Heart right ventricle (tissue), 16 donors: ENCODE data around the gene TMEM61. TPM values are rescaled to one million over a fixed set of nuclear protein-coding genes. Genes with fewer than 3 reads are reported as not detected.

ENCODE experiments used
- ATAC-seq, 8 donors: fragments of 200-7000 bp; cut with Tn5 transposase; one replicate each; pipeline ENCODE4 v1.9.1; 2020; ENCODE audit warnings: mild to moderate bottlenecking in 8 of 8, moderate library complexity in 8 of 8, moderate number of reproducible peaks in 1 of 8
- DNase-seq, 2 donors: peaks; one replicate each; pipeline ENCODE4 v3.0.0-alpha.2; 2020
- H3K27ac ChIP-seq, 10 donors: fragments of 200-600 bp; sonication (generic) in 2 of 10; one replicate each; pipeline versions ENCODE4 v1.5.0 to v1.8.0; 2020 to 2022; ENCODE audit warnings: mild to moderate bottlenecking in 3 of 10
- H3K27me3 ChIP-seq, 7 donors: fragments of 200-600 bp; one replicate each; pipeline ENCODE4 v1.8.0; 2021 to 2022; ENCODE audit warnings: mild to moderate bottlenecking in 2 of 7
- H3K36me3 ChIP-seq, 9 donors: fragments of 200-600 bp; sonication (generic) in 1 of 9; one replicate each; pipeline versions ENCODE4 v1.5.0 to v1.8.0; 2020 to 2022; ENCODE audit warnings: mild to moderate bottlenecking in 2 of 9
- H3K4me1 ChIP-seq, 9 donors: fragments of 200-600 bp; sonication (generic) in 1 of 9; one replicate each; pipeline versions ENCODE4 v1.5.0 to v1.8.0; 2020 to 2022; ENCODE audit warnings: mild to moderate bottlenecking in 4 of 9
- H3K4me3 ChIP-seq, 10 donors: fragments of 200-600 bp; sonication (generic) in 2 of 10; one replicate each; pipeline versions ENCODE4 v1.5.0 to v1.8.0; 2020 to 2022; ENCODE audit warnings: mild to moderate bottlenecking in 7 of 10, moderate library complexity in 2 of 10
- H3K9me3 ChIP-seq, 11 donors: fragments of 200-600 bp in 10 of 11; sonication (generic) in 2 of 11; one replicate each; pipeline versions ENCODE4 v1.5.0 to v1.8.0; 2013 to 2022; ENCODE audit warnings: mild to moderate bottlenecking in 2 of 11, control low read depth in 1 of 11, moderate library complexity in 1 of 11
- CTCF ChIP-seq, 9 donors: fragments of 200-600 bp; sonication (generic) in 2 of 9; IDR thresholded peaks; one replicate each; pipeline versions ENCODE4 v1.5.0 to v1.8.0; 2021 to 2022; ENCODE audit warnings: antibody characterized with exemption in 9 of 9, mild to moderate bottlenecking in 5 of 9, moderate library complexity in 1 of 9
- WGBS, 2 donors: extraction: QIAGEN DNeasy Blood & Tissue Kit; methylation state at CpG; one replicate each; pipeline ENCODE4 v1.1.7; 2013; ENCODE audit warnings: inconsistent platforms in 1 of 2; 5-methylcytosine and 5-hydroxymethylcytosine counted together
- intact Hi-C, 10 donors: fragments of 100-400 bp; cut with DNase I; formaldehyde crosslinking; loops; one replicate each; pipeline versions ENCODE4 v1.11.1 to v1.14.2; 2022
- polyA plus RNA-seq, 2 donors: library from polyadenylated mRNA; stranded (reverse); fragments of 200-250 nt; gene quantifications; one replicate each; pipeline ENCODE4 v1.2.3, GENCODE V29; 2013
- total RNA-seq, 10 donors: library from RNA; stranded (reverse); fragmentation: NEBNext Ultra II Directional in 3 of 10; extraction: Animal tissue kit (Norgen Biotek cat#: 25700) in 3 of 10; gene quantifications; one replicate each; pipeline versions ENCODE4 v1.2.1 to v1.2.4, GENCODE V29; 2021 to 2023
- donor health status: Arrhythmogenic right ventricular cardiomyopathy.
- donor health status: ischemic (EF 13 %, LVEDD 7.1; RV severe dilation, severe dysfunction).
- donor health status: healthy with polysubstance abuse.
- donor health status: DM: no; HTN: yes; CAD: no.
- donor health status: DM: no; HTN: no; CAD: no.
- donor health status: ischemic (EF 25% LVEDD 6.9; RV normal size, moderate dysfunction).
- donor health status: ischemic (EF 25% LVEDD 5.7; RV mildly dilated, moderate dysfunction).
- donor health status: healthy.
- donor health status: DM: yes; HTN: yes; CAD: no.
- donor health status: Ischemic cardiomyopathy.
- donor health status: ischemic (EF 35%, LVEDD 5.7; RV mildly dilated, moderate dysfunction).
- donor health status: nonischemic (EF 11% LVEDD 7.7; RV severe dilation, severe dysfunction).
- donor health status: DM: yes; HTN: yes; CAD: no.
- donor health status: PGD.
- donor health status: ischemic (EF 29% LVEDD 5.4; RV normal size, mild dysfunction).
- donor health status: nonischemic (EF 23%, LVEDD 6.1; RV moderate dilation, normal function).

Gene TMEM61
- total and polyA plus RNA-seq, 12 donors: 0.03 to 0.37 TPM; not detected in 10

DNA sequence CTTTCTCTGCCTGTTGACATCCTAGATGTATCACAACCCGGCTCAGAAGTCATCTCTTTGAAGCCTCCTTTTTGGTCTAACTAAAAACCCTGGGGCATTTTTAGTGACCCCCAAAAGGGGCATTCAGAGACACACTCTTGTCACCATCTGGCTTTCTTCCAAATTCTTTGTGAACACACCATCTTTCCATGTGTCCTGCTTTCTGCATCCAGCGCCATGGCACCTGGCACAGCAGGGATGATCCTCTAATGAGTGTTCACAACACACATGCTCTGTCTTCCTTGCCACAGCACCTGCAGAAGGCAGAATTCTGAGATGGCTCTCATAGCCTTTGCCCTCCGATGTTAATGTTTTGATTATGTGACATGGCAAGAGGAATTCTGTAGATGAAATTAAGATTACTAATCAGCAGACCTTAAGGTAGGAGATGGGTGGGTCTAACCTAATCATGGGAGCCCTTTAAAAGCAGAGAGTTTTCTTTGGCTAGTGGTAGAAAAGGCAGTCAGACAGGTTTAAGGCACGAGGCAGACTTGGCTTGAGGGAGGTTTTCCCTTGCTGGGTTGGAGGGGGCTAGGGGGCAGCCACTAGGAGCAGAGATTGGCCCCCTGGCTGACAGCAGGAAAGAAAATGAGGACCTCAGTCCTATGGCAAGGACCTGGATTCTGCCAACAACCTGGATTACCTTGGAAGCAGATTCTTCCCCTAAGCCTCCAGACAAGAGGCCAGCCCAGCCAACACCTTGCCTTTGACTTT, 4.9 kb upstream of the TMEM61 start:
- Histone ChIP-seq H3K36me3 (no peaks in the 10 kb centered on the region), H3K4me1 (peaks cover 0 to 10% (median 5%) of the 10 kb centered on the region in 9 donors), H3K27ac (no peak overlapping the region), H3K9me3 (no peaks in the 10 kb centered on the region), H3K4me3 (no peak overlapping the region), H3K27me3 (peaks cover 0 to 33% (median 15%) of the 10 kb centered on the region in 7 donors)
- intact Hi-C loops: no loop called here
- WGBS, 2 donors: 82 to 87% methylated on average over 4 of the region's 4 CpGs
- no peak for ATAC-seq
- TF ChIP-seq CTCF (IDR thresholded peaks at IDR 0.05): no peak
- DNase-seq: no peak

GRCh38 chr1:54976747-54977146, 3.7 kb upstream of the TMEM61 start:
- Histone ChIP-seq H3K4me3 (no peak overlapping the region), H3K4me1 (peaks cover 0 to 10% (median 5%) of the 10 kb centered on the region in 9 donors), H3K27me3 (peaks cover 0 to 45% (median 27%) of the 10 kb centered on the region in 7 donors), H3K36me3 (no peaks in the 10 kb centered on the region), H3K9me3 (no peaks in the 10 kb centered on the region), H3K27ac (no peak overlapping the region)
- no peak for DNase-seq
- no peak for ATAC-seq
- 78 to 88% methylated on average over 6 of the region's 6 CpGs for WGBS, 2 donors
- no peak for TF ChIP-seq CTCF (IDR thresholded peaks at IDR 0.05)
- intact Hi-C loops: no loop called here

DNA sequence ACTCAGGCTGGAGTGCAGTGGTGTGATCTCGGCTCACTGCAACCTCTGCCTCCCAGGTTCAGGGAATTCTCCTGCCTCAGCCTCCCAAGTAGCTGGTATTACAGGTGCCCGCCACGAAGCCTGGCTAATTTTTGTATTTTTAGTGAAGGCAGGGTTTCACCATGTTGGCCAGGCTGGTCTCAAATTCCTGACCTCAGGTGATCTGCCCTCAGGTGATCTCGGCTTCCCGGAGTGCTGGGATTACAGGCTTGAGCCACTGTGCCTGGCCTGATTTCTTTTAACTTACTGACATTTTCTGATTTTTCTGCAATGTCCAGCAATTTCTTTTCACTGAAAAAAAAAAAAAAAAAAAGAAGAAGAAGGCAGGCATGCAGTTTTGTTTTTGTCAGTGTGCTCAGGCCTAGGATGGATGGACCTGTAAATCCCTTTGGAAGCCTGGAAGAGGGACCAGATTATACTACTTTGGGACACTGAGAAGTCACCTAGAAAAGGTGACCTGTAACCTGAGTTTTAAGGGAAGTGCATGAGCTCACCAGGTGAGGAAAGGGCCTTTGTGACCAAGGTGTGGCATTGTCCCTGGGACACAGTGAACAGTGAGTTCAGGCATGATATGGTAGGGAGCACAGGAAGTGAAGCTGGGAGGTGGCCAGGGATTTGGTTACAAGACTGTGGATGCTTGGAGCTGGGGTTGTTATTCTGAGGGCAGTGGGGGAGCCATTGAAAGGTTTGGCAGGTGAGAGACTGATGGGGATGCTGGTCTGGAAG, 2.7 kb upstream of the TMEM61 start:
- 93 to 96% methylated on average over 5 of the region's 5 CpGs for WGBS, 2 donors
- H3K9me3 ChIP-seq: no peaks in the 10 kb centered on the region
- peaks cover 0 to 9% (median 5%) of the 10 kb centered on the region in 9 donors for H3K4me1 ChIP-seq
- ATAC-seq (no peak), DNase-seq (no peak)
- no peak for TF ChIP-seq CTCF (IDR thresholded peaks at IDR 0.05)
- peaks cover 0 to 53% (median 36%) of the 10 kb centered on the region in 7 donors for H3K27me3 ChIP-seq
- intact Hi-C loops: no loop called here
- no peak overlapping the region for H3K27ac ChIP-seq
- H3K4me3 ChIP-seq: no peak overlapping the region
- no peaks in the 10 kb centered on the region for H3K36me3 ChIP-seq

- Histone ChIP-seq H3K4me3 (no peak overlapping the region), H3K27ac (no peak overlapping the region), H3K9me3 (no peaks in the 10 kb centered on the region), H3K27me3 (peaks cover 0 to 46% (median 41%) of the 10 kb centered on the region in 7 donors), H3K4me1 (peaks cover 0 to 9% (median 5%) of the 10 kb centered on the region in 9 donors), H3K36me3 (no peaks in the 10 kb centered on the region)
- ATAC-seq (no peak), DNase-seq (no peak)
- intact Hi-C loops: no loop called here
- TF ChIP-seq CTCF (IDR thresholded peaks at IDR 0.05): no peak
- WGBS, 2 donors: 90 to 91% methylated on average over 9 of the region's 9 CpGs
These were observed 1.7 kb upstream of the TMEM61 start for GRCh38 chr1:54978528-54979326.
